WTC11 (cell line): ENCODE measurements around the gene ADD2. TPM values are rescaled to one million over a fixed set of nuclear protein-coding genes. Genes with fewer than 3 reads are reported as not detected.

Experiments
- ATAC-seq: fragments of 200-7000 bp; cut with Tn5 transposase; 2 replicates; pipeline ENCODE4 v1.10.0; 2021; ENCODE audit warnings: mild to moderate bottlenecking, moderate library complexity
- CTCF ChIA-PET: fragments of 300-600 bp; sonication (Branson Sonifier 250); formaldehyde crosslinking; loops from one replicate; lab custom pipeline; 2021; ENCODE audit warnings: antibody characterized with exemption; lab: Charles Lee
- POLR2A ChIA-PET: fragments of 350-600 bp; sonication (Branson Sonifier 250); formaldehyde crosslinking; loops from one replicate; lab custom pipeline; 2021; ENCODE audit warnings: antibody characterized with exemption; lab: Charles Lee
- DNase-seq: peaks from one replicate; pipeline ENCODE4 v3.0.0; 2021; ENCODE audit warnings: low spot score
- H3K27ac Mint-ChIP-seq: 2 replicates; pipeline ENCODE4 v1.8.0; 2021; ENCODE audit warnings: mixed read lengths
- H3K27me3 Mint-ChIP-seq: 2 replicates; pipeline ENCODE4 v1.8.0; 2021; ENCODE audit warnings: low read depth, mild to moderate bottlenecking, moderate library complexity, mixed read lengths
- H3K36me3 Mint-ChIP-seq: 2 replicates; pipeline ENCODE4 v1.8.0; 2021; ENCODE audit warnings: mixed read lengths
- H3K4me1 Mint-ChIP-seq: 2 replicates; pipeline ENCODE4 v1.8.0; 2022; ENCODE audit warnings: mixed read lengths
- H3K4me3 Mint-ChIP-seq: 2 replicates; pipeline ENCODE4 v1.8.0; 2021; ENCODE audit warnings: mild to moderate bottlenecking, moderate library complexity, mixed read lengths
- H3K9me3 Mint-ChIP-seq: 2 replicates; pipeline ENCODE4 v1.8.0; 2021; ENCODE audit warnings: mixed read lengths
- ATF3 ChIP-seq: sonication (generic); formaldehyde crosslinking; conservative IDR thresholded peaks from 2 replicates; pipeline ENCODE4 v1.8.1; 2022; ENCODE audit warnings: mild to moderate bottlenecking, missing genetic modification reagents
- CTCF ChIP-seq: fragments of 200-600 bp; IDR thresholded peaks from 2 replicates; pipeline ENCODE4 v1.8.0; 2022; ENCODE audit warnings: antibody characterized with exemption
- E2F4 ChIP-seq: sonication (generic); formaldehyde crosslinking; IDR thresholded peaks from 2 replicates; pipeline ENCODE4 v1.8.1; 2022; ENCODE audit warnings: low read depth, mild to moderate bottlenecking, moderate library complexity, missing genetic modification reagents, borderline replicate concordance
- GTF2I ChIP-seq: fragments of 250-450 bp; sonication (Bioruptor Pico); conservative IDR thresholded peaks from 2 replicates; pipeline ENCODE4 v1.4.0; 2021; ENCODE audit warnings: mild to moderate bottlenecking
- HMGA2 ChIP-seq: fragments of 250-450 bp; sonication (Bioruptor Pico); IDR thresholded peaks from 2 replicates; pipeline ENCODE4 v1.4.0; 2021; ENCODE audit warnings: mild to moderate bottlenecking, moderate library complexity
- HMGXB4 ChIP-seq: sonication (generic); formaldehyde crosslinking; IDR thresholded peaks from 2 replicates; pipeline ENCODE4 v1.8.1; 2023; ENCODE audit warnings: mild to moderate bottlenecking, moderate library complexity, missing genetic modification reagents
- IRF1 ChIP-seq: sonication (generic); formaldehyde crosslinking; IDR thresholded peaks from 2 replicates; pipeline ENCODE4 v1.8.0; 2023; ENCODE audit warnings: missing genetic modification reagents
- KAT7 ChIP-seq: sonication (generic); formaldehyde crosslinking; IDR thresholded peaks from 2 replicates; pipeline ENCODE4 v1.8.1; 2023; ENCODE audit warnings: missing genetic modification reagents, mild to moderate bottlenecking, borderline replicate concordance
- NR2C2 ChIP-seq: sonication (generic); formaldehyde crosslinking; IDR thresholded peaks from 2 replicates; pipeline ENCODE4 v1.8.0; 2022; ENCODE audit warnings: mild to moderate bottlenecking, missing genetic modification reagents
- OVOL2 ChIP-seq: fragments of 250-450 bp; sonication (Bioruptor Pico); IDR thresholded peaks from 2 replicates; pipeline ENCODE4 v1.9.0; 2021; ENCODE audit warnings: mild to moderate bottlenecking, borderline replicate concordance
- PRDM15 ChIP-seq: sonication (generic); formaldehyde crosslinking; IDR thresholded peaks from 2 replicates; pipeline ENCODE4 v1.8.0; 2022; ENCODE audit warnings: missing genetic modification reagents
- PREB ChIP-seq: sonication (generic); formaldehyde crosslinking; IDR thresholded peaks from 2 replicates; pipeline ENCODE4 v1.8.1; 2022; ENCODE audit warnings: mild to moderate bottlenecking, missing genetic modification reagents, moderate library complexity, borderline replicate concordance
- TEAD1 ChIP-seq: sonication (generic); formaldehyde crosslinking; IDR thresholded peaks from 2 replicates; pipeline ENCODE4 v1.8.0; 2022; ENCODE audit warnings: mild to moderate bottlenecking, missing genetic modification reagents
- ZBTB43 ChIP-seq: sonication (generic); formaldehyde crosslinking; IDR thresholded peaks from 2 replicates; pipeline ENCODE4 v1.8.1; 2023; ENCODE audit warnings: mild to moderate bottlenecking, missing genetic modification reagents
- ZMAT4 ChIP-seq: fragments of 250-450 bp; sonication (Bioruptor Pico); IDR thresholded peaks from 2 replicates; pipeline ENCODE4 v1.9.0; 2021; ENCODE audit warnings: mild to moderate bottlenecking
- ZNF138 ChIP-seq: sonication (generic); formaldehyde crosslinking; conservative IDR thresholded peaks from 2 replicates; pipeline ENCODE4 v1.8.1; 2022; ENCODE audit warnings: mild to moderate bottlenecking, moderate library complexity, missing genetic modification reagents
- ZNF416 ChIP-seq: fragments of 250-450 bp; sonication (Bioruptor Pico); IDR thresholded peaks from 2 replicates; pipeline ENCODE4 v1.9.0; 2021; ENCODE audit warnings: mild to moderate bottlenecking, inconsistent platforms
- ZNF425 ChIP-seq: fragments of 250-450 bp; sonication (Bioruptor Pico); conservative IDR thresholded peaks from 2 replicates; pipeline ENCODE4 v1.9.0; 2021; ENCODE audit warnings: mild to moderate bottlenecking
- ZNF512 ChIP-seq: sonication (generic); formaldehyde crosslinking; IDR thresholded peaks from 2 replicates; pipeline ENCODE4 v1.8.1; 2022; ENCODE audit warnings: missing genetic modification reagents, borderline replicate concordance
- total RNA-seq: library from RNA; stranded (reverse); gene quantifications from 3 replicates; pipeline ENCODE4 v1.2.3, GENCODE V29; 2021

ADD2 gene
- total RNA-seq, 1 experiment from 2014 or later, result 196 TPM

GRCh38 chr2:70771446-70771845 lies 3.4 kb upstream of the ADD2 start:
- Mint-ChIP-seq H3K27me3 (peaks cover 29% of the 10 kb centered on the region), H3K36me3 (no peaks in the 10 kb centered on the region), H3K9me3 (no peaks in the 10 kb centered on the region), H3K27ac (no peak overlapping the region), H3K4me1 (peaks cover 22% of the 10 kb centered on the region), H3K4me3 (no peak overlapping the region)
- POLR2A ChIA-PET, result no interaction called here
- CTCF ChIA-PET, result no interaction called here
- ATAC-seq (no peak), DNase-seq (no peak)
- TF ChIP-seq PREB (CRISPR knock-in tag) (no peak), ZNF416 (CRISPR knock-in tag) (no peak), TEAD1 (CRISPR knock-in tag) (no peak), ZBTB43 (no peak), ZNF512 (CRISPR knock-in tag) (no peak), KAT7 (no peak), HMGXB4 (no peak), HMGA2 (CRISPR knock-in tag) (no peak), CTCF (no peak), NR2C2 (CRISPR knock-in tag) (no peak), OVOL2 (no peak), GTF2I (CRISPR knock-in tag) (no peak), ZNF138 (CRISPR knock-in tag) (no peak), ATF3 (CRISPR knock-in tag) (no peak), ZNF425 (CRISPR knock-in tag) (no peak)

GRCh38 chr2:70769450-70769849 lies 1.4 kb upstream of the ADD2 start:
- Mint-ChIP-seq H3K27ac (0 out of 2 replicates have a peak overlapping the region, but pooled peaks have one; percentile 35), H3K9me3 (no peaks in the 10 kb centered on the region), H3K36me3 (peaks cover under 1% of the 10 kb centered on the region; the same call in 1 of the 2 replicates), H3K27me3 (peaks cover 16% of the 10 kb centered on the region), H3K4me3 (peak overlapping the region; percentile 72; the same call in 1 of the 2 replicates), H3K4me1 (peaks cover 40% of the 10 kb centered on the region)
- no peak for DNase-seq
- ChIA-PET POLR2A (no interaction called here), CTCF (interaction anchor here (0.8 to 2.9 kb wide), 16 partner anchors 9 to 232 kb away, joined by 3 to 50 read pairs (median 9); partner anchors contain the start of gene FIGLA)
- ATAC-seq, result no peak
- TF ChIP-seq E2F4 (CRISPR knock-in tag), result no peak
- no peak for TF ChIP-seq PRDM15 (CRISPR knock-in tag)
- no peak for TF ChIP-seq ZMAT4
- no peak for TF ChIP-seq IRF1 (CRISPR knock-in tag)
